Ovary (tissue), 3 donors: ENCODE results near the gene TIMM22.

Experiments
- CTCF ChIP-seq, 3 donors: fragments of 450-650 bp in 2 of 3; fragments of 200-600 bp in 1 of 3; IDR thresholded peaks; one replicate each; pipeline versions ENCODE4 v1.5.1 to v1.8.0; 2016 to 2022; ENCODE audit warnings: antibody characterized with exemption in 3 of 3, mild to moderate bottlenecking in 1 of 3
- EP300 ChIP-seq: sonication (generic); formaldehyde crosslinking; IDR thresholded peaks from one replicate; pipeline ENCODE4 v1.6.1; 2017; ENCODE audit warnings: antibody characterized with exemption
- POLR2A ChIP-seq: fragments of 450-650 bp; IDR thresholded peaks from one replicate; pipeline ENCODE4 v1.6.1; 2017; ENCODE audit warnings: antibody characterized with exemption, mild to moderate bottlenecking, moderate library complexity
- donor health status: DM: no; HTN: no; CAD: no.

GRCh38 chr17:954431-955164, 42.3 kb upstream of the TIMM22 start:
- TF ChIP-seq CTCF (IDR thresholded peaks at IDR 0.05) (no peak), POLR2A (no peak), EP300 (no peak)
